ENCODE results near the gene TRPM6.

TRPM6 gene

GRCh38 chr9:74711341-74711740 is 176.4 kb downstream of the TRPM6 start:
- no peak for DNase-seq (ENCODE audit: low spot score)

- DNase-seq (ENCODE audit: low spot score): no peak
These were observed 190.2 kb downstream of the TRPM6 start for GRCh38 chr9:74697535-74697934.

DNA sequence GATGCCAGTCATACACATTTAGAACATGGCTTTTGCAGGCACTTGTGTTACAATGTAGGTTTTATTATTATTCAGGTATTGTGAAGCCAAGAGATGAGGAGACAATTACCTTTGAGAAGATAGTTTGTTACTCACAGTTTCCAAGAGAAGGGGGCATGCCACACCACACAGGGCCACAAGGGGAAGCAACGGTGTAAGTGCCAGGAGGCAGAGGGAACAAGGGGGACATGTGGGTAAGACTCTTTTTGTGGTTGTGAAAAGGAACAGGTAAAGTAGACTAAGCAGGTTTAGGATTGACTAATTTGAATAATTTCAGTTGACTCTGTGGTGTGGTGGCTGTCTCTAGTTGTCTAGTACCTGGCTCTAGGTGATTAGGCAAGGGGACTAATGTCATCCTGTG is 191.2 kb downstream of the TRPM6 start:
- DNase-seq (ENCODE audit: low spot score): no peak

- DNase-seq (ENCODE audit: low spot score): no peak
These were observed 196.7 kb downstream of the TRPM6 start for GRCh38 chr9:74691058-74691457.

DNA sequence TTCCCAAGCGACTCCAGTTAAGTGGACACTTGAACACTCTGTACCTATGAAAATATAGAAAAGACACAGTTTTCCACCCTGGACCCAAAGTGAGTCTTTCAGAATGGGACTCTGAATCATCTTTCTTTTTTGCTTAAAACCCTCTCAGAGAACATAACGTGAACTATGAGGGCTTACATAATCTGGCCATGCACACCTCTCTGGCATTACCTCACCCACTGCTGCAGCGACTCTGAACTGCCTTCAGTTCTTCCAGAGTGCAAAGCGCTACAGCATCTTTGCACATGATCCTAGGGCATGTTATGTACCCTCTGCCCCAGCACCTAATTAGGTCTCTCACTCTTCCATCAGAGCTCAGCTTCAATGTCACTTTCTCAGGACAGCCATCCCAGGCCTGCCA is 204.4 kb downstream of the TRPM6 start:
- DNase-seq (ENCODE audit: low spot score): no peak

DNA sequence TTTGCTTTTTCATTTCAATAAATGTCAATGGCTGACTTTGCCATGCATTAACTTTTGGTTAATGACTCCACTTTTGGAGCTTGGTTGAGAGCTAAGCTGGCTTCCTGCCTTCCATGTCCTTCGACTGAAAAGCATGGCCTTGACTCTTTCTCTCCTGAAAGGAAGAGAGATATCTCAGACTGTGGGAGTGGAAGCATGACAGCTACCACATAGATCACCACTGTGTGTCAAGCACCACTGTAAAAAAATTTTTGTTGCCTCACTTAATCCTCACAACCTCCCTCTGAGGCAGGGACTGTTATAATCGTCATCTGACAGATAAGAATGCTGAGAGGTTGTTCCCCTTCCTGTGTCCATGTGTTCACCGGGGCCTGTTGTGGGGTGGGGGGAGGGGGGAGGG is 205.8 kb downstream of the TRPM6 start:
- no peak for DNase-seq (ENCODE audit: low spot score)

DNA sequence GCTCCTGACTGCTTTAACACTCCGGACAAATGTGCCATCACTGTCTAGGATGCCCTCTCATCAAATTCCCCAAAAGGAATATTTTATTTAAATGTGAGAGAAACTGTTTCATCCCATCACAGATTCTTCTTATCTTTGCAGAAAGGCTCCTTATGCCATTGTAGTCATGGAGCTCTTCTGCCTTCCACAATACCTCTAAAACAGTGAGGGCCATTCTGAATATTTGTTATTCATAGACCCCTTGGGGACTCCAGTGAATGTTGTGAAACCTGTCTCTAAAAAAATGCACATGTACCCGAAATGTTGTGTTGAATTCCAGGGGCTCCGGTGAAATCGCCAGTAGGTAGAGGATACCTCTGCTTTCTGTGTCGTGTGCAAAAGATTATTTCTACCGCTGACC is 213.6 kb downstream of the TRPM6 start:
- no peak for DNase-seq (ENCODE audit: low spot score)

All from ecto neural progenitor cell (in vitro differentiated cells).